GM23338 (cell line): ENCODE measurements around the gene CLEC2B. TPM values are rescaled to one million over a fixed set of nuclear protein-coding genes. Genes with fewer than 3 reads are reported as not detected.

Source experiments
- ATAC-seq: fragments of 200-7000 bp; cut with Tn5 transposase; 3 replicates; pipeline ENCODE4 v1.9.1; 2020
- DNase-seq: peaks from one replicate; pipeline ENCODE4 v3.0.0-alpha.2; 2015; ENCODE audit warnings: low spot score
- H2AFZ ChIP-seq: fragments of 200-600 bp; sonication (generic); 2 replicates; pipeline ENCODE4 v1.8.0; 2016; ENCODE audit warnings: antibody characterized with exemption, mild to moderate bottlenecking, moderate library complexity
- H3F3A ChIP-seq: fragments of 200-600 bp; sonication (generic); replicated peaks from 2 replicates; pipeline ENCODE4 v1.8.0; 2017; ENCODE audit warnings: antibody characterized with exemption, mixed run types, low read depth
- H3K27ac ChIP-seq: fragments of 200-600 bp; sonication (generic); 2 replicates; pipeline ENCODE4 v1.6.1; 2016; ENCODE audit warnings: low read depth
- H3K27me3 ChIP-seq: fragments of 200-600 bp; sonication (generic); 2 replicates; pipeline ENCODE4 v1.8.0; 2016; ENCODE audit warnings: mild to moderate bottlenecking, mixed run types, moderate library complexity; ENCODE audit not compliant: insufficient read depth
- H3K36me3 ChIP-seq: fragments of 200-600 bp; sonication (generic); 2 replicates; pipeline ENCODE4 v1.8.0; 2016; ENCODE audit warnings: mild to moderate bottlenecking; ENCODE audit not compliant: insufficient read depth
- H3K4me1 ChIP-seq: fragments of 200-600 bp; sonication (generic); 2 replicates; pipeline ENCODE4 v1.8.0; 2016; ENCODE audit warnings: mild to moderate bottlenecking, moderate library complexity; ENCODE audit not compliant: insufficient read depth
- H3K4me2 ChIP-seq: fragments of 200-600 bp; sonication (generic); 2 replicates; pipeline ENCODE4 v1.7.1; 2017; ENCODE audit warnings: mixed run types
- H3K4me3 ChIP-seq: fragments of 200-600 bp; sonication (generic); 2 replicates; pipeline ENCODE4 v1.6.1; 2016; ENCODE audit warnings: mixed run types
- H3K79me2 ChIP-seq: fragments of 200-600 bp; sonication (generic); replicated peaks from 2 replicates; pipeline ENCODE4 v1.8.0; 2017; ENCODE audit warnings: mild to moderate bottlenecking; ENCODE audit not compliant: insufficient read depth
- H3K9me2 ChIP-seq: fragments of 200-600 bp; sonication (generic); 2 replicates; pipeline ENCODE4 v1.8.0; 2017; ENCODE audit not compliant: insufficient read depth
- H4K20me1 ChIP-seq: fragments of 200-600 bp; sonication (generic); replicated peaks from 2 replicates; pipeline ENCODE4 v1.8.0; 2017; ENCODE audit warnings: mild to moderate bottlenecking; ENCODE audit not compliant: insufficient read depth
- H3K27ac Mint-ChIP-seq: 2 replicates; pipeline ENCODE4 v1.8.0; 2020; ENCODE audit warnings: inconsistent platforms, mild to moderate bottlenecking, moderate library complexity, mixed read lengths
- H3K27me3 Mint-ChIP-seq: 3 replicates; pipeline ENCODE4 v1.8.0; 2022; ENCODE audit warnings: low read depth, mild to moderate bottlenecking, moderate library complexity, mixed read lengths, inconsistent platforms; ENCODE audit not compliant: insufficient read depth, poor library complexity
- H3K36me3 Mint-ChIP-seq: 3 replicates; pipeline ENCODE4 v1.8.0; 2021; ENCODE audit warnings: low read depth, mild to moderate bottlenecking, inconsistent platforms, moderate library complexity, mixed read lengths
- H3K4me1 Mint-ChIP-seq: 3 replicates; pipeline ENCODE4 v1.8.0; 2020; ENCODE audit warnings: mild to moderate bottlenecking, inconsistent platforms, mixed read lengths
- H3K4me3 Mint-ChIP-seq: 3 replicates; pipeline ENCODE4 v1.8.0; 2021; ENCODE audit warnings: moderate library complexity, mild to moderate bottlenecking, inconsistent platforms, mixed read lengths
- H3K9me3 Mint-ChIP-seq: 3 replicates; pipeline ENCODE4 v1.8.0; 2020; ENCODE audit warnings: moderate library complexity, mild to moderate bottlenecking, inconsistent platforms, mixed read lengths
- CREB1 ChIP-seq: fragments of 250-450 bp; sonication (Bioruptor Pico); IDR thresholded peaks from 2 replicates; pipeline ENCODE4 v1.5.0; 2020; ENCODE audit warnings: low read depth, mild to moderate bottlenecking, moderate library complexity
- CTCF ChIP-seq, 2 experiments: fragments of 200-600 bp in 1 of 2; sonication (generic) in 1 of 2; conservative IDR thresholded peaks; 2 replicates each; pipeline versions ENCODE4 v1.5.1 to v1.6.1; 2016 to 2017; ENCODE audit warnings: antibody characterized with exemption in 2 of 2, low read depth in 2 of 2, mild to moderate bottlenecking in 2 of 2, moderate library complexity in 1 of 2
- EZH2 ChIP-seq: fragments of 200-600 bp; sonication (generic); IDR thresholded peaks from one replicate; pipeline ENCODE4 v1.8.0; 2017; ENCODE audit warnings: antibody characterized with exemption, mild to moderate bottlenecking, low read depth; ENCODE audit not compliant: unreplicated experiment
- EZH2phosphoT487 ChIP-seq: fragments of 200-600 bp; sonication (generic); IDR thresholded peaks from one replicate; pipeline ENCODE4 v1.8.1; 2018; ENCODE audit warnings: antibody characterized with exemption; ENCODE audit not compliant: unreplicated experiment
- POLR2AphosphoS5 ChIP-seq: IDR thresholded peaks from 2 replicates; pipeline ENCODE4 v1.6.1; 2016; ENCODE audit warnings: antibody characterized with exemption, low read depth
- ZNF114 ChIP-seq: fragments of 250-450 bp; sonication (Bioruptor Pico); IDR thresholded peaks from 2 replicates; pipeline ENCODE4 v1.5.0; 2020; ENCODE audit warnings: mild to moderate bottlenecking, moderate library complexity
- ZNF331 ChIP-seq: fragments of 250-450 bp; sonication (Bioruptor Pico); IDR thresholded peaks from 2 replicates; pipeline ENCODE4 v1.5.0; 2020; ENCODE audit warnings: low read depth, mild to moderate bottlenecking, moderate library complexity
- polyA plus RNA-seq: library from polyadenylated mRNA; unstranded; fragments of >200 nt; fragmentation: Nextera tagmentation; extraction: Ambion mirVana; gene quantifications from 2 replicates; pipeline ENCODE4 v1.2.1, GENCODE V29; 2016
- total RNA-seq: library from RNA; depleted of rRNA; stranded (reverse); fragments of >200 nt; shearing (Covaris generic); gene quantifications from 2 replicates; pipeline ENCODE4 v1.2.3, GENCODE V29; 2014
- TF ChIP-seq, protein P1 (sequence below): IDR thresholded peaks from one replicate; pipeline ENCODE4 v1.6.1; 2018; ENCODE audit warnings: antibody characterized with exemption; ENCODE audit not compliant: unreplicated experiment
- TF ChIP-seq, protein P2 (sequence below): fragments of 250-450 bp; sonication (Bioruptor Pico); IDR thresholded peaks from 2 replicates; pipeline ENCODE4 v1.5.0; 2020; ENCODE audit warnings: mild to moderate bottlenecking, moderate library complexity

Gene CLEC2B
- total and polyA plus RNA-seq, 2 experiments from 2014 or later: not detected

- H3K27me3 Mint-ChIP-seq: peaks cover 2% of the 10 kb centered on the region
- Histone ChIP-seq H3K79me2 (no peaks in the 10 kb centered on the region), H3F3A (no peaks in the 10 kb centered on the region), H2AFZ (peak overlapping the region; percentile 97), H4K20me1 (no peaks in the 10 kb centered on the region), H3K4me3 (peak overlapping the region; percentile 58), H3K36me3 (no peaks in the 10 kb centered on the region), H3K4me1 (no peaks in the 10 kb centered on the region), H3K27me3 (no peaks in the 10 kb centered on the region), H3K9me2 (no peaks in the 10 kb centered on the region), H3K4me2 (peak overlapping the region; percentile 78), H3K27ac (no peak overlapping the region)
- ATAC-seq (peak; percentile 98), DNase-seq (peak; percentile 85)
- H3K4me3 Mint-ChIP-seq: peak overlapping the region; percentile 61
- H3K36me3 Mint-ChIP-seq: no peaks in the 10 kb centered on the region
- TF ChIP-seq ZNF331 (CRISPR knock-in tag): no peak
- TF ChIP-seq EZH2: no peak
- no peak for TF ChIP-seq ZNF114
- TF ChIP-seq, protein P1, sequence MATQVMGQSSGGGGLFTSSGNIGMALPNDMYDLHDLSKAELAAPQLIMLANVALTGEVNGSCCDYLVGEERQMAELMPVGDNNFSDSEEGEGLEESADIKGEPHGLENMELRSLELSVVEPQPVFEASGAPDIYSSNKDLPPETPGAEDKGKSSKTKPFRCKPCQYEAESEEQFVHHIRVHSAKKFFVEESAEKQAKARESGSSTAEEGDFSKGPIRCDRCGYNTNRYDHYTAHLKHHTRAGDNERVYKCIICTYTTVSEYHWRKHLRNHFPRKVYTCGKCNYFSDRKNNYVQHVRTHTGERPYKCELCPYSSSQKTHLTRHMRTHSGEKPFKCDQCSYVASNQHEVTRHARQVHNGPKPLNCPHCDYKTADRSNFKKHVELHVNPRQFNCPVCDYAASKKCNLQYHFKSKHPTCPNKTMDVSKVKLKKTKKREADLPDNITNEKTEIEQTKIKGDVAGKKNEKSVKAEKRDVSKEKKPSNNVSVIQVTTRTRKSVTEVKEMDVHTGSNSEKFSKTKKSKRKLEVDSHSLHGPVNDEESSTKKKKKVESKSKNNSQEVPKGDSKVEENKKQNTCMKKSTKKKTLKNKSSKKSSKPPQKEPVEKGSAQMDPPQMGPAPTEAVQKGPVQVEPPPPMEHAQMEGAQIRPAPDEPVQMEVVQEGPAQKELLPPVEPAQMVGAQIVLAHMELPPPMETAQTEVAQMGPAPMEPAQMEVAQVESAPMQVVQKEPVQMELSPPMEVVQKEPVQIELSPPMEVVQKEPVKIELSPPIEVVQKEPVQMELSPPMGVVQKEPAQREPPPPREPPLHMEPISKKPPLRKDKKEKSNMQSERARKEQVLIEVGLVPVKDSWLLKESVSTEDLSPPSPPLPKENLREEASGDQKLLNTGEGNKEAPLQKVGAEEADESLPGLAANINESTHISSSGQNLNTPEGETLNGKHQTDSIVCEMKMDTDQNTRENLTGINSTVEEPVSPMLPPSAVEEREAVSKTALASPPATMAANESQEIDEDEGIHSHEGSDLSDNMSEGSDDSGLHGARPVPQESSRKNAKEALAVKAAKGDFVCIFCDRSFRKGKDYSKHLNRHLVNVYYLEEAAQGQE: no peak
- TF ChIP-seq CTCF (conservative IDR thresholded peaks at IDR 0.05; ENCODE audit: low read depth in 2 of 2): peak; percentile 88 to 98
- TF ChIP-seq POLR2AphosphoS5: no peak
- TF ChIP-seq EZH2phosphoT487: no peak
- 0 out of 2 replicates have a peak, but pooled peaks have one; percentile 12 for TF ChIP-seq CREB1 (CRISPR knock-in tag)
- TF ChIP-seq, protein P2, sequence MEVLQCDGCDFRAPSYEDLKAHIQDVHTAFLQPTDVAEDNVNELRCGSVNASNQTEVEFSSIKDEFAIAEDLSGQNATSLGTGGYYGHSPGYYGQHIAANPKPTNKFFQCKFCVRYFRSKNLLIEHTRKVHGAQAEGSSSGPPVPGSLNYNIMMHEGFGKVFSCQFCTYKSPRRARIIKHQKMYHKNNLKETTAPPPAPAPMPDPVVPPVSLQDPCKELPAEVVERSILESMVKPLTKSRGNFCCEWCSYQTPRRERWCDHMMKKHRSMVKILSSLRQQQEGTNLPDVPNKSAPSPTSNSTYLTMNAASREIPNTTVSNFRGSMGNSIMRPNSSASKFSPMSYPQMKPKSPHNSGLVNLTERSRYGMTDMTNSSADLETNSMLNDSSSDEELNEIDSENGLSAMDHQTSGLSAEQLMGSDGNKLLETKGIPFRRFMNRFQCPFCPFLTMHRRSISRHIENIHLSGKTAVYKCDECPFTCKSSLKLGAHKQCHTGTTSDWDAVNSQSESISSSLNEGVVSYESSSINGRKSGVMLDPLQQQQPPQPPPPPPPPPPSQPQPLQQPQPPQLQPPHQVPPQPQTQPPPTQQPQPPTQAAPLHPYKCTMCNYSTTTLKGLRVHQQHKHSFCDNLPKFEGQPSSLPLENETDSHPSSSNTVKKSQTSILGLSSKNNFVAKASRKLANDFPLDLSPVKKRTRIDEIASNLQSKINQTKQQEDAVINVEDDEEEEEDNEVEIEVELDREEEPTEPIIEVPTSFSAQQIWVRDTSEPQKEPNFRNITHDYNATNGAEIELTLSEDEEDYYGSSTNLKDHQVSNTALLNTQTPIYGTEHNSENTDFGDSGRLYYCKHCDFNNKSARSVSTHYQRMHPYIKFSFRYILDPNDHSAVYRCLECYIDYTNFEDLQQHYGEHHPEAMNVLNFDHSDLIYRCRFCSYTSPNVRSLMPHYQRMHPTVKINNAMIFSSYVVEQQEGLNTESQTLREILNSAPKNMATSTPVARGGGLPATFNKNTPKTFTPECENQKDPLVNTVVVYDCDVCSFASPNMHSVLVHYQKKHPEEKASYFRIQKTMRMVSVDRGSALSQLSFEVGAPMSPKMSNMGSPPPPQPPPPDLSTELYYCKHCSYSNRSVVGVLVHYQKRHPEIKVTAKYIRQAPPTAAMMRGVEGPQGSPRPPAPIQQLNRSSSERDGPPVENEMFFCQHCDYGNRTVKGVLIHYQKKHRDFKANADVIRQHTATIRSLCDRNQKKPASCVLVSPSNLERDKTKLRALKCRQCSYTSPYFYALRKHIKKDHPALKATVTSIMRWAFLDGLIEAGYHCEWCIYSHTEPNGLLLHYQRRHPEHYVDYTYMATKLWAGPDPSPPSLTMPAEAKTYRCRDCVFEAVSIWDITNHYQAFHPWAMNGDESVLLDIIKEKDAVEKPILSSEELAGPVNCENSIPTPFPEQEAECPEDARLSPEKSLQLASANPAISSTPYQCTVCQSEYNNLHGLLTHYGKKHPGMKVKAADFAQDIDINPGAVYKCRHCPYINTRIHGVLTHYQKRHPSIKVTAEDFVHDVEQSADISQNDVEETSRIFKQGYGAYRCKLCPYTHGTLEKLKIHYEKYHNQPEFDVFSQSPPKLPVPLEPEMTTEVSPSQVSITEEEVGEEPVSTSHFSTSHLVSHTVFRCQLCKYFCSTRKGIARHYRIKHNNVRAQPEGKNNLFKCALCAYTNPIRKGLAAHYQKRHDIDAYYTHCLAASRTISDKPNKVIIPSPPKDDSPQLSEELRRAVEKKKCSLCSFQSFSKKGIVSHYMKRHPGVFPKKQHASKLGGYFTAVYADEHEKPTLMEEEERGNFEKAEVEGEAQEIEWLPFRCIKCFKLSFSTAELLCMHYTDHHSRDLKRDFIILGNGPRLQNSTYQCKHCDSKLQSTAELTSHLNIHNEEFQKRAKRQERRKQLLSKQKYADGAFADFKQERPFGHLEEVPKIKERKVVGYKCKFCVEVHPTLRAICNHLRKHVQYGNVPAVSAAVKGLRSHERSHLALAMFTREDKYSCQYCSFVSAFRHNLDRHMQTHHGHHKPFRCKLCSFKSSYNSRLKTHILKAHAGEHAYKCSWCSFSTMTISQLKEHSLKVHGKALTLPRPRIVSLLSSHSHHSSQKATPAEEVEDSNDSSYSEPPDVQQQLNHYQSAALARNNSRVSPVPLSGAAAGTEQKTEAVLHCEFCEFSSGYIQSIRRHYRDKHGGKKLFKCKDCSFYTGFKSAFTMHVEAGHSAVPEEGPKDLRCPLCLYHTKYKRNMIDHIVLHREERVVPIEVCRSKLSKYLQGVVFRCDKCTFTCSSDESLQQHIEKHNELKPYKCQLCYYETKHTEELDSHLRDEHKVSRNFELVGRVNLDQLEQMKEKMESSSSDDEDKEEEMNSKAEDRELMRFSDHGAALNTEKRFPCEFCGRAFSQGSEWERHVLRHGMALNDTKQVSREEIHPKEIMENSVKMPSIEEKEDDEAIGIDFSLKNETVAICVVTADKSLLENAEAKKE: no peak
- H3K27ac Mint-ChIP-seq: no peak overlapping the region
- peaks cover 10% of the 10 kb centered on the region; the same call in 2 of the 3 replicates for H3K4me1 Mint-ChIP-seq
- no peaks in the 10 kb centered on the region for H3K9me3 Mint-ChIP-seq
Measured at GRCh38 chr12:9813821-9814798, 55.0 kb downstream of the CLEC2B start.
